HG02623 (cell line): ENCODE measurements around the gene PLAC8L1.

Experiments
- ATAC-seq: cut with Tn5 transposase; IDR thresholded peaks from one replicate; pipeline ENCODE4 v1.9.1; 2021; ENCODE audit warnings: moderate library complexity; ENCODE audit not compliant: unreplicated experiment

Gene PLAC8L1

DNA sequence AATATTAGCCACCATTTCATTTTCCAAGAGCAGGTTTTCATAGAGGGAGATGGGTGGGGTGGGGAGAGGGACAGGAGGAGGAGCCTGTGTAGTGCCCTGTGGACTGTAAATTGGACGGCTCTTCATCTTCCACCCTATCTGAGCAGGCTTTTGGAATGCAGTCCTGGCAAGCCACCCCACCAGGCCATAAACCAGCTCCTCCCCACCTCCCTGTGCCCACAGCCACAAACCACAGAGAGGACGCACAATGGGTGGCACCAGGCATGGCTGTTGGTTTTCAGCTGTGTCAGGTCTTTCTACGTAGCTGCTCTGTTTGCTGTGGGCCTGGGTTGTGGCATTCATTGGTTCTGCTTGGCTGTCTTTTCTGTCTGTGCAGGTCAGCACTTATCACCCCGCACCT is 58.0 kb downstream of the PLAC8L1 start:
- no peak for ATAC-seq

DNA sequence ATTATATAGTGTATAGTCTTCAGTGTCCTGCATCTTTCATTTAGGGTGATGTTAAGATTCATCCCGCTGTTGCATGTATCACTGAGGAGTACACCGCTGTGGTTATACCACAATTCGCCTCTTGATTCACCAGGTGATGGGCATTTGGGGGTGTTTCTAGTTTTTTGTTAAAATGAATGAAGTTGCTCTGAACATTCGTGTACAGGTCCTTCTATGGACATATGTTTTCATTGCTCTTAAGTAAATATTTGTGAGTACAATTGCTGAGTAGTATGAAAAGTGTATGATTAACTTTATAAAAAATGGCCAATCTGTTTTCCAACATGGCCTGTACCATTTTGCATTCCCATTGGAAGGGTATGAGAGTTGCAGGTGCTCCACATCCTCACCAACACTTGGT is 61.7 kb downstream of the PLAC8L1 start:
- no peak for ATAC-seq

DNA sequence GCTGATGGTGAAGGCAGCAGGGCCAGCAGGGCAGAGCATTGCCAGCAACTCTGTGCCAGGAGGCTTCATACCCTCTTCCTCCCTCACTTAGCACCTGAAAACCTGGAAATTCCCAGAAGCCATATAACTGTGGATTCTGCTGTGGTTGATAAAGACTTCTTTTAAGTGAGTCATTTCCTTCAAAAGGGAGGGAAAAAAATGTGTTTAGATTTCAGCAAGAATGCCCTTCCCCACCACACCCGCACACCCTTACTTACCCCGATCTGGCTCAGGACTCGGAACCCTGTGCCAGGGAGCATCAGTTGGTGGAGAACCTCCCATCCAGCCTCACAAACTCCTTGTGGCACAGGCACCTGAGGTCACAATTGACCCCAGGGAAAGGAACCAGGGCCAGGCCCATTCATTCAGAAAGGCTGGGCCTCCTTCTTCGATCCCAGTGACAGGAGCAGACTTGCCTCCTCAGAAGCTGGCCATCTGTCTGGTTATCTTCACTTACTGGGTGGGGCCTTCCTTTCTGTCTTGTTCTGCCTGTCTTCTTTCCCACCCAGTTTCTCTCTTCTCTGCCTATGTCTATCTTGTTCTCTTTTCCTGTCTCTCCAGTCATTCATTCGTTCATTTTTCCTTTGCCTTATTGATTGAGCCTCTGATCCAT is 62.6 kb downstream of the PLAC8L1 start:
- ATAC-seq: no peak

DNA sequence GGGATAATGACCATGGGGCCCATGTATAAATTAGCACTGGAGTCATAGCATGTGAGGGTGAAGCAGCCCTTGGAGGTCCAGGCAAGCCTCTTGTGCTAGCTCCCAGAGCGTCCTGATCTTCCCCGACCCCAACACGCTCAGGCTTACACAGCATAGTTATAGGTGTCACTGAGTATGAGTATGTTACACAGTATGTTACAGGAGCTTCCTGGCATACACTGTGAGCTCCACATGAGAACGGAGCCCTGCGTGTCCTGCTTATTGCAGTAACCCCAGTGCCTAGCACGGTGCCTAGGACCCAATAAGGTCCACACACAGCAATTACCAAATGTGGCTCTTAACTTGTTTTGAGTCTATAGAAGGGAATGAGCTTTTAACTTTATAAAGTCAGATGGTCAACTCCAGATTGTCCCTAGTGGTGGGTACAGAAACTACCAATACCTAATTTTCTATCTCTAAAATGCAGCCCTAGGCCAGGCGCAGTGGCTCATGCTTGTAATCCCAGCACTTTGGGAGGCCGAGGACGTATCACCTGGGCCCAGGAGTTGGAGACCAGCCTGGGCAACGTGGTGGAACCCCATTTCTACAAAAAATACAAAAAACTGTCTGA is 64.1 kb downstream of the PLAC8L1 start:
- ATAC-seq: peak; percentile 77

DNA sequence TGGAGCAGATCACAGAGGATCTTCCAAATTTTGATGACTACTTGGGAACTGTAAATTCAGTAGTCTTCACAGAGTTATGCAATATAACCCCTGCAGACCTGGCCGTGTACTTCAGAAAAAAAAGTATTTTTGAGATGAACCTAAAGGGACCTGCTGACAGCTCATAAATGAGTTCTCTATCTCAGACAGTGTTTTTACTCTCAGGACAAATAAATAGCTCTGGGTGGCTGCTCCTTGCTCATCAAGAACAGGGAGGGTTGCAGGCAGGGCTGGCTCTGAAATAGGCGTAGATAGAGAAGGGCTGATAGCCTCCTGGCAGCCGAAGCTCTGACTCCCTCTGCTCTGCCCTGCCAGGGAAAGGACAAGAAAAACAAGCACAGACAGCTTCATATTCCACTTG is 64.8 kb downstream of the PLAC8L1 start:
- ATAC-seq: no peak

DNA sequence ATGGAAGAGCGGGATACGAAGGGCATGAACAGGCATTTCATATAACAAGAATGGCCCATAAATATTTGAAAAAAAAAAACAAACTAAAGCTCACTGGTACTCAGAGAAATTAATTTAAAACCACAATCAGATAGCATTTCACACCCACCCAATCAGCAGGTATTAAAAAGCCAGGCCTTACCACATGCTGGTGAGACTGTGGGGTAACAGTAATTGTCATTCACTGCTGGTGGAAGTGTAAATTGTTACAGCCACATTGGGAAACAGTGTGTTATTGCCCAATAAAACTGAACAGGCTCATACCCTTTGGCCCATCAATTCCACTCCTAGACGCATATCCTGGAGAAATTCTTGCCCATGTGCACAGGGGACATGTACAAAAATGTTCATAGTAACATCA is 66.0 kb downstream of the PLAC8L1 start:
- no peak for ATAC-seq

DNA sequence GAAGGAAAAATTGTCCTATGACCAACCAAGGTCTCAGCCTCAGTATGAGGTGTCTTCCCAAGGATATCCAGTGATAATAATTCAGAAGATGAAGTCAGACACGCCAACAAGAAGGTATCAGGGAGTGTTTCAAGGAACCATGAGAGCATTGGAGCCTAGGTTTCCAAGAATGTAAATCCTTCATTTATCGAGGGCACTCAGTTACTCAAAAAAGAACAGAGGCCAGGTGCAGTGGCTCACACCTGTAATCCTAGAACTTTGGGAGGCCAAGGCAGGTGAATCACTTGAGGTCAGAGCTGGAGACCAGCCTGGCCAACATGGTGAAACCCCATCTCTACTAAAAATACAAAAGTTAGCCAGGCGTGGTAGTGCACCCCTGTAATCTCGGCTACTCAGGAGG is 70.8 kb downstream of the PLAC8L1 start:
- ATAC-seq: no peak
